HG03432 (cell line): ENCODE measurements around the gene CIB1.
A peak's percentile ranks its signal among the peaks of the same experiment; 100 is the strongest.

Experiments used
- ATAC-seq: cut with Tn5 transposase; IDR thresholded peaks from one replicate; pipeline ENCODE4 v1.9.1; 2021; ENCODE audit warnings: mild to moderate bottlenecking, moderate library complexity; ENCODE audit not compliant: unreplicated experiment

Gene CIB1

DNA sequence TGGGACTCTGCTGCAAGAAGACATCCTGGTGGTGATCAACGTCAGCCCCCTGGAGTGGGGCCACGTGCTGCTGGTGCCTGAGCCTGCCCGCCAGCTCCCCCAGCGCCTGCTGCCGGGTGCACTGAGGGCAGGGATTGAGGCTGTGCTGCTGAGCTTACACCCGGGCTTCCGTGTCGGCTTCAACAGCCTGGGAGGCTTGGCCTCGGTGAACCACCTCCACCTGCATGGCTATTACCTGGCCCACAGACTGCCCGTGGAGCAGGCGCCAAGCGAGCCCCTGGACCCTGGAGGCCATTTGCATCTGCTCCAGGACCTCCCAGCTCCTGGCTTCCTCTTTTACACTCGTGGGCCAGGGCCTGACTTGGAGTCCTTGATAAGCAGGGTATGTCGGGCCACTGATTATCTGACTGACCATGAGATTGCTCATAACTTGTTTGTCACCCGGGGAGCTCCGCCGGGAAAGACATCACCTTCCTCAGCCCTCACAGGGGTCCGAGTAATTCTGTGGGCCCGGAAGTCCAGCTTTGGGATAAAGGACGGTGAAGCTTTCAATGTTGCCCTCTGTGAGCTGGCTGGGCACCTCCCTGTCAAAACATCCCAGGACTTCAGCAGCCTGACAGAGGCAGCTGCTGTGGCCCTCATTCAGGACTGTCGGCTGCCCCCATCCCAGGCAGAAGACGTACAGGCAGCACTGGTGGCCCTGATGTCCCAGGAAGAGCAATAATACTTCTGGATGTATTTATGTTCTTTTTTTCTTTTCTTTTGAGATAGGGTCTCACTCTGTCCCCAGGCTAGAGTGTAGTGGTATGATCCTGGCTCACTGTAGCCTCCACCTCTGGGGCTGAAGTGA is 7.8 kb upstream of the CIB1 start:
- no peak for ATAC-seq

DNA sequence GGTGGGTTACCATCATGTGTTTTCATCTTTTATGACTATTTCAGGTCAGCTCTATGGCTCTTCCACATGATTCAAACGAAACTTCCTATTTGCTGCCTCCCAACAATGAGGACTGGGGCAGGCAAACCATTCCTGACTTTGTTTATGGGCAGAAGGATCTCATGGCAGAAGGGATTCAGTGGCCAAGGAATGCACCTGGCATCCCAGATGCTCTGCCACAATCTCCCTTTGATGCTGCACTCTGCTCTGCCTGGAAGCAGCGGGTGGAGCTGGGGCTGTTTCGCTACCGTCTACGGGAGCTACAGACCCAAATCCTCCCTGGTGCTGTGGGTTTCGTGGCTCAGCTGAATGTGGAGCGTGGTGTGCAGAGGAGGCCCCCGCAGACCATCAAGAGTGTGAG is 7.1 kb upstream of the CIB1 start:
- no peak for ATAC-seq

DNA sequence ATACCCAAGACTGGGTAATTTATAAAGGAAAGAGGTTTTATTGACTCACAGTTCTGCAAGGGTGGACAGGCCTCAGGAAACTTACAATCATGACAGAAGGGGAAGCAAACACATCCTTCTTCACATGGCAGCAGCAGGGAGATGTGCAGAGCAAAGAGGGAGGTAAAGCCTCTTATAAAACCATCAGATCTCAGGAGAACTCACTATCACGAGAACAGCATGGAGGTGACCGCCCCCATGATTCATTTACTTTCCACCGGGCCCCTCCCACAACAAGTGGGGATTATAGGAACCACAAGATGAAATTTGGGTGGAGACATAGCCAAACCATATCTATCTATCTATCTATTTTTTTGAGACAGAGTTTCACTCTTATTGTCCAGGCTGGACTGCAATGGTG is 5.6 kb upstream of the CIB1 start:
- no peak for ATAC-seq

DNA sequence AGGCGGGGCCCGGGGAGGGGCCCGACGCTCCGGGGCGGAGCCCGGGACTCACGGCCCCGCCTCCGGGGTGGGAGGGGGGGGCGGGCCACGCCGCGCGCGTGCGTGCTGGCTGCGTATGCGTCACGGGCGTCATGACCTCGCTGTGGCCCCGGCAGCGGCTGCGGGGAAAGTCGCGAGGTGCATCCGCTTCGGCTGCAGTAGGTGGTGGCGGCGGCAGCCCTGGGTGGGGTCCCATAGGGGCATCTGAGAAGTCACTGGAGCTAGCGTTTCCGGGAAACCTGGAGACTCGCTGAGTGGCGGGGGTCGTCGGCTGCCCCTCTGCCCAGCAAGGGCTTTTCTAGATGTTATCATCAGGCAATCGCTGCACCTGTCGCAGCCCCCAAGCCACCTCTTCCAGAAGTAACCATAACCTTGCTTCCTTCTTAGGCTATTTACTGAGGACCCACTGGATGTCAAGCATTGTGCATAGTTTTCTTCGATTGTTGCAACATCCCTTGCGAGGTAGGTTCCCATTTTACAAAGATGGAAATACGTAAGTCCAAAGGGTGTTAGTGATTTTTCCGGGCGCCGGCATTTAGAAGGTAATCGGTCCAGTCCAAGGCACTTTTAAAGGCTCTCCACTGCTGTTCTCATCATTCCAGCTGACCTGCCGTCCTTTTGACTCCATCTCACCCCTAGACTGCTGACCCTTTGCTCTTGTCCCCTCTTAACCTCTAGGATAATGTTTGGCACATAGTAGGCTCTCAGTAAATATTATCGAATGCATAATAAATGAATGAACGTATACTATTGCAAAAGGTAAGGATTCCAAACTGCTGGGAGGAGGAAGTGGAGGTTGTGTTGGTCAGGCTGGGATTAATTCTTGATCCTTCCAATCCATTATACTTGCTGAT is 601 bp upstream of the CIB1 start, which contains the start of gene GDPGP1:
TSS of gene GDPGP1 (plus strand) at position 114 of the 893 bp plus-strand sequence. CDS start 6,700 bp downstream, outside the sequence.
- peak; percentile 69 for ATAC-seq

DNA sequence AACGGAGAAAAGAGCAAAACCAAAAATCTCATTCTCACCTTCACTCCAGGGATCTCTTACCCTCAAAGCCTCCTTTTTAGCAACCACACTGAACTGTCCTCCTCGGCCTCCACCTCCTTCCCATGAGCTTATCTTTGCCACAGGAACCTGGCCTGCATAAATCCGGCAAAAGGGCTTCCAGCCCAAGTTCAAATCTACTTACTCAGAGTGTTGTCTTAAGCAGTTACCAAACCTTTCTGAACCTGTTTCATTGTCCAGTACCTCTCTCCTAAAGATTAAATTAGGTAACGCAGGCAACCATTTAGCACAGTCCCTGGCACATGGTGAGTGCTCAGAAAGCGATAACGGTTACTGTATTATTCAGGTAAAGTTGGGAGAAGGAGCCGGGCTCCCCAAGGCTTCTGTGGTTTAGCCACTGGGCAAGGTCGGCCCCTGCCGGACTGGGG is 777 bp downstream of the CIB1 start:
- no peak for ATAC-seq

DNA sequence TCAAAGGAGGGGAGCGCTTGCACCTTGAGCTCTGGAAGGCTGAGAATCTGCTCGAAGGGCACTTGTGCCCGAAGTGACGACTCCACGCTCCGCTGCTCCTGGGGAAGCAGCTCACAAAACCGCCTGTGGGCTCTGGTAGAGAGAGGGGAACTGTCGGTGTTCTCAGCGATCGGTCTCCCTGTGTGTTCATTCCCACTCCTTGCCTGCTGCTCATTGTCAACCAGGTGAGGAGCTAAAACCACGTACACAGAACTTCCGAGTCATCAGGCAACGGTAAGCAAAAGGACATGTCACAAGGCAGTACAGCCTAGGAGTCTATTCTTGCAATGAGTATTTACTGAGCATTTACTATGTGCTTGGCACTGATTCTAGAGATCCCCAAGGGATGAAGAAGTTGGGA is 1.5 kb downstream of the CIB1 start:
- ATAC-seq, result no peak

DNA sequence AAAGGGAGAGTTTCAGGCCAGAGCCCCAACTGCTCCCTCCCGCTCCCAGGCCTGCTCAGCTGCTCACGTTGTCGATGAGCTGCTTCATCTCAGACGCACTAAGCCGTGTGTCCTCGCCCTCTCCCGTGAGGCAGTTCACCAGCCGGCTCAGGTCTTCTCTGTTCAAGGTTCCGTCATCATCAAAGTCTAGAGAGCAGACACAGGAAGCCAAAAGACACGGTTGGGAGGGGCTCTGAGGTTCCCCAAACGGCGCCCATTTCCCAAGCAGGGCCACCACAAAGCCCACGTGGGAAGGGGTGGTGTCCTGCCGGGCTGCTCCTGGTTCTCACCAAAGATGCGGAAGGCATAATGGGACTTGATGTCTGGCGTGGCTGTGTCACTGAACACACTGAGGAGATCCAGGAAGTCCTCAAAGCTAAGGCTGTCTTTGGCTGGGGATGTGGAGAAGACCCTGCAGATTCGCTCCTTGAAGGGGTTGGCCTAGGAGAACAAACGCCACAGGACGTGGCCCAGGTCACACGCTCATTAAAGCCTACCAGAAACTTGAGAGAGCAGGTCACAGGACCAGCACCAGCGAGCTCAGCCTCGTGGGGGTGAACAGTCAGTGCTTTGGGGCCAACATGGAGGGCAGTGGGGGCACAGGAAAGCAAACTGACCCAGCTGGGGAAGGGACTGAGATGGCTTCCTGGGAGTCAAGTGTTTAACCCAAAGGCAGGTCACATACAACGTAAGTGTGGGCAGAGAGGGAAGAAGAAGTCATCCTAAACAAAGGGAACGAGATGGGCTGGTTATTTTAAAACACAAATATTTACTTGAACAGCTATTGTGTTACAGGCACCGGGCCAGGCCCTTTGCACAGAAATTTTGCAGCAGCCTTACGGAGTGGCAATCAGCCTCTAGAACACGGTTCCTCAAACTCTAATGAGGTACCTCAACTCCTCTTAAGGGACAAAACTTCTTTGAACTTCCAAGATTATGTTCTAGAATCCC is 2.4 kb downstream of the CIB1 start:
- ATAC-seq, result no peak

DNA sequence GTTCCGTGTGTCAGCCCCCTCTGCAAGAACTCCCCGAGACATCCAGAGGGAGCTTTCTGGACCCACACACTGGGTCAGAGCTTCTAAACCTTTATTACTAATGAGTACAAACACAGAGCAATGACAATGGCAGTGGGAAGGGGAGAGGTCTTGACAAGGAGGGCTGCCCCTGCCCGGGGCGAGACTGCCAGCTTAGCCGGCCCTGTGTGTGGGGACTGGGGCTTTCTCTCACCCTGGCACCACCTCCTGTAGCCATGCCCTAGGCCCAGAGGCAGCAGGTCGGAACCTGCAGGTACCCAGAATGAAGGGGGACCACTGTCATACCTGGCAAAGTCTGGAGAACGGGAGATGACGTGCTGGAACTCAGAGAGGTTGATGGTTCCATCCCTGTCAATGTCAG is 3.1 kb downstream of the CIB1 start:
- ATAC-seq, result no peak

DNA sequence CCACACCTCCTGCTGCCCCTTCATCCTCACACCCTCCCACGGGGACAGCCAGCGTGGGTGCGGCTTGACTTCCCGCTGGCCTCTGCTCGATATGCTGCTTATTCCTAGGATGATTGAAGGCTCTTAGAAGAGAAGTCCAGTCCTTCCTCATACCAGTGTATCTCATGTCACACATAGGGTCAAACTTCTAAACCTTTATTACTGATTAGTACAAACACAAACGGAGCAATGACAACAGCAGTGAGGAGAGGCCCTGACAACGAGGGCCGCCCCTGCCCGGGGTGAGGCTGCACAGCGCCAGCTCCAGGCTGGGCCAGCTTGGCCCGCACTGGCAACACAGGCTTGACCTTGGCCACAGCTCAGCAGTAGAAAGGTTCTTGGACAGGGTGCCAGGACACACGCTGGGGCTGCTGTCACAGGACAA is 3.7 kb downstream of the CIB1 start:
- ATAC-seq, result no peak

DNA sequence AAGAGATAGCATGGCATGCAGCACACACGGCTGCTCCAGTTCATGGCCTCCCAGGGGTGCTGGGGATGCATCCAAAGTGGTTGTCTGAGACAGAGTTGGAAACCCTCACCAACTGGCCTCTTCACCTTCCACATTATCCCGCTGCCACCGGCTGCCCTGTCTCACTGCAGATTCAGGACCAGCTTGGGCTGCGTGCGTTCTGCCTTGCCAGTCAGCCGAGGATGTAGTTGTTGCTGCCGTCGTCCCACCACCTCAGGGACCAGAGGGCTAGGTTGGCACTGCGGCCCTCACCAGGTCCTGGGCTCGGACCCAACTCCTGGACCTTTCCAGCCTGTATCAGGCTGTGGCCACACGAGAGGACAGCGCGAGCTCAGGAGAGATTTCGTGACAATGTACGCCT is 4.8 kb downstream of the CIB1 start:
- no peak for ATAC-seq

DNA sequence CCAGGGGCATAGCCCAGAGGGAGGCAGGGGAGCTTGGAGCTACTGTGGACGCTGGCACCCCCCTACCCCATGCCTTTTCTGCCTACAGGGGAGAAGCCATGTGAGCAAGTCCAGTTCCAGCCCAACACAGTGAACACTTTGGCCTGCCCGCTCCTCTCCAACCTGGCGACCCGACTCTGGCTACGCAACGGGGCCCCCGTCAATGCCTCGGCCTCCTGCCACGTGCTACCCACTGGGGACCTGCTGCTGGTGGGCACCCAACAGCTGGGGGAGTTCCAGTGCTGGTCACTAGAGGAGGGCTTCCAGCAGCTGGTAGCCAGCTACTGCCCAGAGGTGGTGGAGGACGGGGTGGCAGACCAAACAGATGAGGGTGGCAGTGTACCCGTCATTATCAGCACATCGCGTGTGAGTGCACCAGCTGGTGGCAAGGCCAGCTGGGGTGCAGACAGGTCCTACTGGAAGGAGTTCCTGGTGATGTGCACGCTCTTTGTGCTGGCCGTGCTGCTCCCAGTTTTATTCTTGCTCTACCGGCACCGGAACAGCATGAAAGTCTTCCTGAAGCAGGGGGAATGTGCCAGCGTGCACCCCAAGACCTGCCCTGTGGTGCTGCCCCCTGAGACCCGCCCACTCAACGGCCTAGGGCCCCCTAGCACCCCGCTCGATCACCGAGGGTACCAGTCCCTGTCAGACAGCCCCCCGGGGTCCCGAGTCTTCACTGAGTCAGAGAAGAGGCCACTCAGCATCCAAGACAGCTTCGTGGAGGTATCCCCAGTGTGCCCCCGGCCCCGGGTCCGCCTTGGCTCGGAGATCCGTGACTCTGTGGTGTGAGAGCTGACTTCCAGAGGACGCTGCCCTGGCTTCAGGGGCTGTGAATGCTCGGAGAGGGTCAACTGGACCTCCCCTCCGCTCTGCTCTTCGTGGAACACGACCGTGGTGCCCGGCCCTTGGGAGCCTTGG is 5.6 kb downstream of the CIB1 start:
- no peak for ATAC-seq

DNA sequence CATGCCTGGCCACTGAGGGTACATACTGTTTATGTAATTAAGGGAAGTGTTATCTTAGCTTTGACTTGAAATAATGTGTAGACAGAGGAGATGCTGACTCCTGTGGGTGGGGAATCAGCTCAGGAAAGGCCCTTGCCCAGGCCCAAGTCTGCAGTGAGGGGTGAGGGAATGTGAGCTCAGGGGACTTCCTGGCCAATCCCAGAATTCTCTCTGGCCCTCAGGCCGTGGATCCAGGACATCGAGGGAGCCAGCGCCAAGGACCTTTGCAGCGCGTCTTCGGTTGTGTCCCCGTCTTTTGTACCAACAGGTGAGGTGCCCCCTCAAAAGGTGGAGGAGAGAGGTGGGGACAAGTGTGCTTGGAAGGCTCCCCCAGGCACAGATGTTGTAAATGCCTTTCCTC is 6.4 kb downstream of the CIB1 start:
- no peak for ATAC-seq

DNA sequence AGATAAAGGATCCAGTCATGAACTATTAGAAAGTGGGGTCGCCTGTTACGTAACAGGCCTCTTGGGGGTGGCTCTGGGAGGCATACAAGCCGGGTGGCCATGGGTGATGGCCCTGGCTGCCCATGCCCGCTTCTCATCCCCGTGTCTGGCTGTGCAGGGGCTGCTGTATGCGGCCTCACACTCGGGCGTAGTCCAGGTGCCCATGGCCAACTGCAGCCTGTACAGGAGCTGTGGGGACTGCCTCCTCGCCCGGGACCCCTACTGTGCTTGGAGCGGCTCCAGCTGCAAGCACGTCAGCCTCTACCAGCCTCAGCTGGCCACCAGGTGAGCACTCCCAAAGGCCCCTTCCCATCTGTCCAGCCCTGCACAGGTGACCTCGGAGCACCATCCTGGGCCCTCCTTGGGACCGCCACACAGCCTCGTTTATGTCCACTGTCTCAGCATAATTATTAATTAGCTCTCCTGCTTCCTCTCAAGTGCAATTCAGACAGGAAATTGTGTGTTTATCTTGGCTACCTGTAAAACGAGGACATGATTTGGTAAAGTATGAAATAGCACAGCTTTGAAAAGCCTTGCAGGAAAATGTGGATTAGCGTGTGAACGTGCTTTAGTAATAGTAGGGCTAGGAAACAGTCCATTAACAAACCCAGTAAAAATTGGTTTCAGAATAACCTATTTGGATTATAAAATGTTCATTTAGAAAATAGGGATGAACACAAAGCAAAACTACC is 8.1 kb downstream of the CIB1 start:
- no peak for ATAC-seq

DNA sequence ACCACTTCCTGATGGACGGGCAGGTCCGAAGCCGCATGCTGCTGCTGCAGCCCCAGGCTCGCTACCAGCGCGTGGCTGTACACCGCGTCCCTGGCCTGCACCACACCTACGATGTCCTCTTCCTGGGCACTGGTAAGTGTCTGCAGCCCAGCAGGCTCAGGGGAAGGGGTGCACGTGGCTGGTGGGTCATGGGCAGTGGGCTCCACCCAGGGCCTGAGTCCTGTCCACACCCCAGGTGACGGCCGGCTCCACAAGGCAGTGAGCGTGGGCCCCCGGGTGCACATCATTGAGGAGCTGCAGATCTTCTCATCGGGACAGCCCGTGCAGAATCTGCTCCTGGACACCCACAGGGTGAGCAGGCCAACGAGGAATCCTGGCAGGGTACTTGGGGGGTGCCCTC is 8.7 kb downstream of the CIB1 start:
- no peak for ATAC-seq

DNA sequence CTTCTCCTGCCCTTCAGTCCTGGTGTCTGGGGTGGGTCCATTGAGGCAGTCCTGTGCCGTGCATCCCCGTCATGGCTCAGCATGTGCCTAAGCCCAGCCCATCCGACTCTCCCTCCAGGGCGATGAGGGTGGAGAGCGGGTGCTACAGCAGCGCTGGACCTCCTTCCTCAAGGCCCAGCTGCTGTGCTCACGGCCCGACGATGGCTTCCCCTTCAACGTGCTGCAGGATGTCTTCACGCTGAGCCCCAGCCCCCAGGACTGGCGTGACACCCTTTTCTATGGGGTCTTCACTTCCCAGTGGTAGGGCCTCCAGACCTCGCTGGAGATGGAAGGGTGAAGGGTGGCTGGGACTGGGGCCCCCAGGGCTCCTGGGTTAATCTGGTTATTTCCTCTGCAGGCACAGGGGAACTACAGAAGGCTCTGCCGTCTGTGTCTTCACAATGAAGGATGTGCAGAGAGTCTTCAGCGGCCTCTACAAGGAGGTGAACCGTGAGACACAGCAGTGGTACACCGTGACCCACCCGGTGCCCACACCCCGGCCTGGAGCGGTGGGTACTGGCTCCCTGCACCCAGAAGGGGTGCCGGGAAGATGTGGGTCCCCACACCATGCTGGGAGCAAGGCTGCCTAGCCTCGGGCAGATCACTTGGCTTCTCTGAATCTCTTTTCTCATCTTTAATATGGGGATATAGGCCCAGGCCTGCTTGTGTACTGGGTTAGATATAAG is 10.1 kb downstream of the CIB1 start:
- ATAC-seq, result no peak

DNA sequence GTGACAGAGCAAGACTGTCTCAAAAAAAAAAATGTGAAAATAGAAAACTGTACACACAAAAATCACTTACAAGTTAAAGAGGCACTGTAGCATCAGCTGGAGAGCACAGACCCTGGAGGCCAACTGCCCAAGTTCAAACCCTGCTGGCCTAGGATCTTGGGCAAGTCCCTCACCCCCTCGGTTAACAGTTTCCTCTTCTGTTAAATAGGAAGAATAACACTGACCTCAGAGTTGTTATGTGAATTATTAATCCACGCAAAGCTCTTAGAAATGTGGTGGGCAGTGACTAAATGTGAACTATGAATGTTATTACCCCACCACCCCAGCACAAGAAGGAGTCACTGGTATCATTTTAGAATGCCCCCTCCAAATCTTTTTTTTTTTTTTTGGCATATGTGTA is 11.2 kb downstream of the CIB1 start:
- no peak for ATAC-seq

DNA sequence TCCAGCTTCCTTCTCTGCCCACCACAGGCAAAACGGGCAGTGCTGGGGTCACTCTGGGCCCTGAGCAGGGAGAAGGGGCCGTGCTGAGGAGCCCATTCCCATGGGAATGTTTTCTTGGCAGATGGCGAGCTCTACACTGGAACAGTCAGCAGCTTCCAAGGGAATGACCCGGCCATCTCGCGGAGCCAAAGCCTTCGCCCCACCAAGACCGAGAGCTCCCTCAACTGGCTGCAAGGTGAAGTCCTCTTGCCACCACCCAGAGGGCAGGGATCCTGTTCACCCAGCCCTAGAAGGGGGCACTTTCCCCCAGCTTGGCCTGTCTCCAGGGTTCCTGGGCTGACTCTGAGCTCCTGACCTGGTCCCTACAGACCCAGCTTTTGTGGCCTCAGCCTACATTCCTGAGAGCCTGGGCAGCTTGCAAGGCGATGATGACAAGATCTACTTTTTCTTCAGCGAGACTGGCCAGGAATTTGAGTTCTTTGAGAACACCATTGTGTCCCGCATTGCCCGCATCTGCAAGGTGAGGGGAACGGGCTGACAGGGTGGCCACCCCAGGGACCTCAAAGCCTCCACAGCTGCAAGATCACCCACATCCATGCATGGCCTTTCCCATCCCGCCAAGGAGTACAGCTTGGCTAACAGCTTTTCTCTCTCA is 12.4 kb downstream of the CIB1 start:
- no peak for ATAC-seq
